SK-N-MC (cell line): ENCODE data around the gene TMPRSS6.

Experiments used
- EZH2 ChIP-seq: fragments of 200-600 bp; sonication (generic); IDR thresholded peaks from one replicate; pipeline ENCODE4 v1.6.1; 2017; ENCODE audit warnings: antibody characterized with exemption
- FOXP2 ChIP-seq: optimal IDR thresholded peaks from 2 replicates; pipeline ENCODE3; 2011; ENCODE audit warnings: mild to moderate bottlenecking, moderate library complexity; ENCODE audit not compliant: insufficient read depth; ENCODE audit errors: extremely low read length, control extremely low read depth
- POLR2AphosphoS5 ChIP-seq: IDR thresholded peaks from 2 replicates; pipeline ENCODE4 v1.6.1; 2012; ENCODE audit warnings: mild to moderate bottlenecking, low read depth, low read length, borderline replicate concordance

DNA sequence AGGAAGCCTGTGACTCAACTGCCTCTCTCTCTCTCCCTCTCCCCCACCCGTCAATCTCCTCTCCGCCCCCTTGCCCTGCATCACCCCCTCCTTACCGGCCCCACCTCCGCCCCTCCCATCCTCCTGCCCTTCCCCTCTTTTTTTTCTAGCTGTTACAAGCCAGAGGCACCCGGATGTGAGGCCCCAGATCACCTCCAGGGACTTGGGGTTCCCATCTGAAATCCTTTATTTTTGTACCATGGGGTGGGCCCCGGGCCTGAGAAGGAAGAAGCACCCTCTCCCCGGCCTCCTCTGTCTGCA, 47.2 kb downstream of the TMPRSS6 start:
- TF ChIP-seq POLR2AphosphoS5 = no peak
- no peak for TF ChIP-seq EZH2
- TF ChIP-seq FOXP2 = no peak
